ENCODE data around the gene DACT3. TPM values are rescaled to one million over a fixed set of nuclear protein-coding genes. Genes with fewer than 3 reads are reported as not detected.

Gene DACT3
- total RNA-seq, 1 experiment from 2014 or later = not detected

GRCh38 chr19:46625731-46626130, 35.3 kb downstream of the DACT3 start:
- H3K27ac Mint-ChIP-seq (ENCODE audit: unreplicated experiment) = no peak overlapping the region

GRCh38 chr19:46624958-46625661, 35.9 kb downstream of the DACT3 start, which contains the start of gene PTGIR:
TSS of gene PTGIR (minus strand) at chr19:46625089. CDS start at chr19:46624225, 864 bp downstream.
- TF ChIP-seq CTCF (IDR thresholded peaks at IDR 0.05; ENCODE audit: unreplicated experiment) = no peak
- Mint-ChIP-seq H3K4me1 (ENCODE audit: low read depth, unreplicated experiment) (no peaks in the 10 kb centered on the region), H3K27ac (ENCODE audit: unreplicated experiment) (no peak within 1 kb of the TSS), H3K27me3 (ENCODE audit: unreplicated experiment) (peaks cover 66% of the 10 kb centered on the region), H3K4me3 (ENCODE audit: low read depth, unreplicated experiment) (no peak within 1 kb of the TSS), H3K36me3 (ENCODE audit: insufficient read depth, unreplicated experiment) (peaks cover 6% of the 10 kb centered on the region), H3K9me3 (ENCODE audit: low read depth, unreplicated experiment) (no peaks in the 10 kb centered on the region)
- no peak for DNase-seq
- intact Hi-C loops (cut with micrococcal nuclease; ENCODE audit: unreplicated experiment) = no loop called here
- CTCF ChIA-PET = interaction anchor here (1.1 to 1.7 kb wide), 2 partner anchors 8 to 36 kb away, joined by 6 to 8 read pairs; partner anchors contain the start of gene DACT3
- BruUV-seq (replicated peaks) = no TSS peak

More at GRCh38 chr19:46625731-46626130, 35.3 kb downstream of the DACT3 start:
- intact Hi-C loops (cut with micrococcal nuclease; ENCODE audit: unreplicated experiment) = no loop called here
- CTCF ChIA-PET = interaction anchor here (1.1 to 1.7 kb wide), 2 partner anchors 9 to 35 kb away, joined by 6 to 8 read pairs; partner anchors contain the start of gene DACT3
- peaks cover 6% of the 10 kb centered on the region for H3K36me3 Mint-ChIP-seq (ENCODE audit: insufficient read depth, unreplicated experiment)
- no peak for DNase-seq
- no peaks in the 10 kb centered on the region for H3K9me3 Mint-ChIP-seq (ENCODE audit: low read depth, unreplicated experiment)
- no peak overlapping the region for H3K4me3 Mint-ChIP-seq (ENCODE audit: low read depth, unreplicated experiment)
- peaks cover 66% of the 10 kb centered on the region for H3K27me3 Mint-ChIP-seq (ENCODE audit: unreplicated experiment)
- no TSS peak for BruUV-seq (replicated peaks)
- TF ChIP-seq CTCF (IDR thresholded peaks at IDR 0.05; ENCODE audit: unreplicated experiment) = no peak
- H3K4me1 Mint-ChIP-seq (ENCODE audit: low read depth, unreplicated experiment) = no peaks in the 10 kb centered on the region

GRCh38 chr19:46623915-46624502, 37.0 kb downstream of the DACT3 start:
- TF ChIP-seq CTCF (IDR thresholded peaks at IDR 0.05; ENCODE audit: unreplicated experiment) = no peak
- intact Hi-C loops (cut with micrococcal nuclease; ENCODE audit: unreplicated experiment) = no loop called here
- no peak for DNase-seq
- Mint-ChIP-seq H3K27me3 (ENCODE audit: unreplicated experiment) (peaks cover 69% of the 10 kb centered on the region), H3K4me1 (ENCODE audit: low read depth, unreplicated experiment) (no peaks in the 10 kb centered on the region), H3K4me3 (ENCODE audit: low read depth, unreplicated experiment) (no peak overlapping the region), H3K9me3 (ENCODE audit: low read depth, unreplicated experiment) (no peaks in the 10 kb centered on the region), H3K36me3 (ENCODE audit: insufficient read depth, unreplicated experiment) (peaks cover 6% of the 10 kb centered on the region), H3K27ac (ENCODE audit: unreplicated experiment) (no peak overlapping the region)
- no TSS peak for BruUV-seq (replicated peaks)
- CTCF ChIA-PET = no interaction called here

GRCh38 chr19:46622118-46622446, 38.9 kb downstream of the DACT3 start:
- no peaks in the 10 kb centered on the region for H3K36me3 Mint-ChIP-seq (ENCODE audit: insufficient read depth, unreplicated experiment)
- TF ChIP-seq CTCF (IDR thresholded peaks at IDR 0.05; ENCODE audit: unreplicated experiment) = no peak
- no peaks in the 10 kb centered on the region for H3K9me3 Mint-ChIP-seq (ENCODE audit: low read depth, unreplicated experiment)
- intact Hi-C loops (cut with micrococcal nuclease; ENCODE audit: unreplicated experiment) = no loop called here
- CTCF ChIA-PET = interaction anchor here (1.4 kb wide), 1 partner anchor 39 kb away, joined by 4 read pairs; the partner anchor contains the start of gene DACT3
- no peak overlapping the region for H3K27ac Mint-ChIP-seq (ENCODE audit: unreplicated experiment)
- DNase-seq = no peak
- H3K4me1 Mint-ChIP-seq (ENCODE audit: low read depth, unreplicated experiment) = peaks cover 2% of the 10 kb centered on the region
- BruUV-seq (replicated peaks) = no TSS peak
- peaks cover 62% of the 10 kb centered on the region for H3K27me3 Mint-ChIP-seq (ENCODE audit: unreplicated experiment)
- H3K4me3 Mint-ChIP-seq (ENCODE audit: low read depth, unreplicated experiment) = no peak overlapping the region
